Hematopoietic multipotent progenitor cell treated with erythropoietin and hydrocortisone succinate and interleukin-3 and kit ligand, for 8 days (in vitro differentiated cells): Measurements from ENCODE around the gene VTN.
A peak's percentile ranks its signal among the peaks of the same experiment; 100 is the strongest.
"Not testable (repeated sequence)": the region's sequence is repeated elsewhere in the genome, so short reads cannot be mapped to it uniquely, and the experiment has no call there.

ENCODE experiments used
- DNase-seq: peaks from one replicate; pipeline ENCODE4 v3.0.0-alpha.2; 2015

VTN gene

DNA sequence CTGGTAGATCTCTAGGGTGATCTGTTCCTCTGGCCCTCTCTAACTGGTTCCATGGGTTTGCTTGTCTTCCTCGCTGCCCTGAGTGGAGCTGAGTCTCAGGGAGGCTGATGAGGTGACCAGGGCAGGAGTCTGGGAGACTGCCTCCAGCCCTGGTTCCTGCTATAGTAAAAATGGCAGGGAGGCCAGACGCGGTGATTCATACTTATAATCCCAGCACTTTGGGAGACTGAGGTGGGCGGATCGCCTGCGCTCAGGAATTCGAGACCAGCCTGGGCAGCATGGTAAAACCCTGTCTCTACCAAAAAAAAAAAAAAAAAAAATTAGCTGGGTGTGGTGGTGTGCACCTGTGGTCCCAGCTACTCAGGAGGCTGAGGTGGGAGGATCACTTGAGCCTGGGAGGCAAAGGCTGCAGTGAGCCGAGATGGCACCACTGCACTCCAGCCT lies 31.3 kb downstream of the VTN start:
- DNase-seq: not testable (repeated sequence)

DNA sequence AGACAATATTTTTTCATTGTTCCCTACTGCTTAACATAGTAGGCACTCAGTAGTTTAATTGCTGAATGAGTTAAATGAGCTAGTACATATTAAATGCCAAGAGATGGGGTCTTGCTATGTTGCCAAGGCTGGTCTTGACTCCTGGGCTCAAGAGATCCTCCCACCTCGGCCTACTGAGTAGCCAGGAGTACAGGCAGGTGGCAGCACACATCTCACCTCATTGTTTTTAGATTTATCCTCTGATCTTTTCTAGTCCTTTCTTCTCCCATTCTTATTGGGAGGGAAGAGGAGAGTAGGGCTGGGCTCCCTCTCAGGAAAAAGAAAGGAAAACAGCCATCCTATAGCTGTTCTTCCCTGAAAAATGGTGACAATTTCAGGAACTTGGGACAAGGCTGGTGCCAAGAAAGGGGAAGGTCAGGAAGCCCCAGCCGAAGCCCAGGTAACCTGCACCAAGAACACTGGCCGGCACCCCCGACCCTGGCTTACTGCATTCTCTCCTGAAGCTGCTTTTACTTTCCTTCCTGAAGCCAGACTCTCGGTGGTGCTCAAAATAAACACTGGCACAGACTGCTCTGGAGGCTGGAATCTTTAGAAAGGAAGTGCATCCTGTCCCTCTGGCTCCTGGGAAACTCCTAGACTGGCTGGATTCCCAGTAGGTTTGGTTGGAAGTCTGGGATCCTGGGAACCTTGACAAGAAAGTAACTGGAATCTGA lies 31.9 kb downstream of the VTN start:
- no peak for DNase-seq

DNA sequence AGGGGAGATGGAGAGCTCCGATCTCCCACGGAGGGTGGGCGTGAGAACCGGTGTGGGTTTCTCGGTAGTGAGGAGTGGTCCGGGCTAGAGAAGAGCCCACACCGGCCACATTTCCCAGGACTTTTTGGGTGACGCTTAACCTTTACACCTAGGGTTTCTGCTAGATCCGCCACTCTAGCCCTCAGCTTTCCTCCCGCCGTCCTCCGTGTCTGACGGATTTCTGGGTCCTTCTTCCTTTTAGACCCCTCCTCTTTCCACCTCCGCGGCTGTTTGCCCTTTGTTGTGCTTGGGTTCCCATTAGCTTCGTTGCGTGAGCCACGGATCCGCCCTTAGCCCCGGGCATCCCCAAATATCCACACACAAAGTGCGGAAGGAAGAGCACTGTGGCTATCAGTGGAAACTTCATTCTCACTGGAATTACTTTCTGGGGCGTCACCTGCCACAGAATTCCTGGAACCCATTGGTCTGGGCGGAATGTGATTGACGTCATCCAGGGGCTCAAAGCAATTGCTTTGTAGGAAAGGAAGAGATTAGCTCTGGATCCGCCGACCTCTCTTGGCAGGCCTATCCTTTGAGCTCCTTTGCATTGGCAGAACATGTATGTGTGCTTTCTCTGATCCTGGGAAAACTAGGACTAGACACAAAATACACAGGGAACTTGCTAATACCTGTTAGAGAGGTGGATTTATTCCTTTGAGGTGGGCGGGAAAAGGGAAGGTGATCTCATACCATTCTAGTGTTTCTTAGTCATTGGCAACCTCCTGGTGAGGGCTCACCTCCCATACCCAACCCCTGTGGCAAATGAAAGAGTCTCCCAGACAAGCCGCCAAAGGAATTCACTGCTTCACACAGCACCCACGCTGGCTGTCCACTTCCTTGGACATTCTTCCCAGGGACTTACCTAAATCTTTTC lies 33.9 kb downstream of the VTN start:
- peak; percentile 59 for DNase-seq

DNA sequence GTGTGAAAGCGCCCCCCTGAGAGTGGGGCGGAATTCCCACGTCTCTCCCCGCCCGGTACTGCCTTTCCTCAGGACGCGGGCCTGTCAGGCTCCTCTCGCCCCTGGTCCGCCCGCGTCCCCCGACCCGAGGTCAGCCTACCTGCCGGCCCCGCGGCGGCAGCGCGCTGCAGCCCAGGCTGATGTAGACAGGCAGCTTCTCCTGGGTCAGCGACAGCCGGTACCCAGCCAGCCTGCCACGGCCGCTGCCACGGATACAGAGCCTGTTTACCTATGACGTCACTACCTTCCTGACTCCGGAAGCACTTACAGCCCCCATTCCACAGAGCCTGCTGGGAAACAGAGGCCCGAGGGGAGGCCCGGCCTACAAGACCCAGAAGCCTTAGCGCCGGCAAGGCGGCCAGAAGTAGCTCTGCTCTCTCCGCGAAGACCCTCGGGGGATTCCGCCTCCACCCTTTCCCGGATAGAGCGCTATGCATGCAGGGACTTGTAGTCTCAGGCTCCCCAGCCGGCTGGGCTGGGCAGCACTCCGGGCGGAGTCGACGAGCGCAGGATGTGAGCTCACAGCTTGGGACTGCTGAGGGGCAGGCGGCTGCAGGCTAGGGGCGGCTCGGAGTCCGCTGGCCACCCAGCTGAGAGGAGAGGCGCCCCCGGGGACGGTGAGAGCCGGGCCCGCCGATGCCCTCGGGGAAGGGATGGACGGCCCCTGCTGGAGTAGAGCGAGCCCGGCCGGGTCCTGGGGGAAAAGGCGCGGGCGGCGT lies 34.7 kb downstream of the VTN start, which contains the start of the genes IFT20 and TNFAIP1:
Gene IFT20 (minus strand): TSS at position 272 of the 758 bp plus-strand sequence. CDS start 3,487 bp downstream, outside the sequence.
Gene TNFAIP1 (plus strand): TSS at position 561 of the 758 bp plus-strand sequence. CDS start 3,761 bp downstream, outside the sequence.
- DNase-seq: peak; percentile 99

DNA sequence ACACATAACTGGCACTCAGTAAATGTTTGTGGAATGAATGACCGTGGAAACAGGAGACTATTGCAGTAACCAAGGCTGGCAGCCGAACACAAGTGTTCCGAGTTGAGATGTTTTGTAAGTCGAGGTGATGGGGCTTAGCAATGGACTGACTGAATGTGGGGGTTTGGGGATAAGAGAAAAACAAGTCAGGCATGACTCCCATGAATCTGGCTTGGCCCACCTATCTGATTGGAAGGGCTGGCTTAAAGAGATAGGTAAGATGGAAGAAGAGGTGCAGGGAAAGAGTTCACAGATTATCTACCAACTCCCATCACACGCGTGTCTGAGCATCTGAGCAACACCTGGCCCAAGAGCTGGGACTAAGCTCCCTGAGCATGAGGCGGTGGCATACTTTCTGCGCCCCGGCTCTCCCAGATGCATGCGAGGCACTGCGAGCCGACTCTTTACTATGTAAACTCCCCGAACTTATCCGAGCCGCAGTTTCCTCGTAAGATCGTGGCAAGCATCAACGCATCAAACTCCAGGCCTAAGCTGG lies 35.4 kb downstream of the VTN start:
- no peak for DNase-seq

DNA sequence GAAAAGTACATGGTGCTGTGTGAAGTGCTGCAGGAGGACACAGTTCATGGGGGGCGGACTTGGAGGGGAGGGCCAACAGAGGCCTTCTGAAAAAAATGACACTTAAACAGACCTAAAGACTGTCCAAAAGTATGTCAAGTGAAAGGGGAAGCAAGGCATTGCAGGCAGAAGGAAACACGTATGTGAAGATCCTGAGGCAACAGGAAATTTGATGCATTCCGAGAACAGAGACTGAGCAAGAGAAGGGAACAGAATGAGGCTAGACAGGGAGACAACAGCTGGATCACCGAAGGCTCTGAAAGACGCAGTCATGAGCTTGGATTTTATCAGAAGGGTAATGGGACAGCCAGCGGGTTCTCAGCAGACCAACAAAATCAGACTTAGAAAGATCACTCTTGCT lies 35.9 kb downstream of the VTN start:
- DNase-seq: no peak

DNA sequence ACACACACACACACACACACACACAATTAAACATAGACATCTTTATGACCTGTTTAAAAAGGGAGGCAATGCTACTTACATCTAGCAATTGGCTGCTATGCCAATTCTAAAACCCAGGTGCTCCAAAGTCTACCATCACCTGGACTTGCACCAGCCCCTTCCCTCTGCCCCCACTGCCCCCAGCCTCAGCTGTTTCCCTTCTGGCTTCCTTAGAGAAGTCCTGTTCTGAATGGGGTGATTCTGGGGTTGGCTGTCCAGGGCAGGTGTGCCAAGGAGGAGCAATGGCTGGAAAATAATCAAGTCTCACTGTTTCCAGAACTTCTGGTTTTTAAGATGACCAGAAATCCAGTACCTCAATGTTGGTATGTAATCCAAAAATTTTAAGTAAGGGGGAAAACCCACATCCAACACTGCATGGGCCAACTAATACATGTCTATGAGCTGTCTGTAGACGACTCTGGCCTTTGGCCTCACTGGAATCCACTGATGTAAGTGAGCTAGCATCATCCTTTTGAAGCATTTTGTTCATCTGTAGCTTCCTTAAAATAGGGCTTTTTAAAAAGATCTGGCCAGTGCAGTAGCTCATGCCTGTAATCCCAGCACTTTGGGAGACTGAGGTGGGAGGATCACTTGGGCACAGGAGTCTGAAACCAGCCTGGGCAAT lies 36.9 kb downstream of the VTN start:
- DNase-seq: no peak

DNA sequence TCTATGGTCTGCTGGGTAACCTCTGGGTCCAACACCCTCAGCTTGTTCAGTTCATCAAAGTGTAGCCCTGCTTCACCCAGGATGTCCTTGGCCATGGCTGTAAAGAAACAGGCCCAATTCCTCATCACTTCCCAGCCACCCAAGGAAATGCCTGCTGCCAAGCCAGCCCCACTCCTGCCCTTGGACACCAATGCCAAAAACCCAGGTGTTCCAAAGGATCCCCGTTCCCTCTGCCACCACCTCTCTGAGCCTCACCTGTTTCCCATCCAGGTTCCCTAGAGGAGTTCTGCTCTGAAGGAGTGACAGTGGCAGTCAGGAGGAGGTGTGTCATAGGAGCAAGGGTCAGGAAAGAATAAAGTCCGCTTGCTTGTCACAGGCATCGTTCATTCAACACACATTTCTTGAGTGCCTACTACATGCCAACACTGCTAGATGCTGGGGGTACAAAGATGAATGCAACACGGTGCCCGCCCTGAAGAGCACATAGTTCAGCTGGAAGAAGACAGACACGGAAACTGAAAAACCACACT lies 38.2 kb downstream of the VTN start:
- no peak for DNase-seq

DNA sequence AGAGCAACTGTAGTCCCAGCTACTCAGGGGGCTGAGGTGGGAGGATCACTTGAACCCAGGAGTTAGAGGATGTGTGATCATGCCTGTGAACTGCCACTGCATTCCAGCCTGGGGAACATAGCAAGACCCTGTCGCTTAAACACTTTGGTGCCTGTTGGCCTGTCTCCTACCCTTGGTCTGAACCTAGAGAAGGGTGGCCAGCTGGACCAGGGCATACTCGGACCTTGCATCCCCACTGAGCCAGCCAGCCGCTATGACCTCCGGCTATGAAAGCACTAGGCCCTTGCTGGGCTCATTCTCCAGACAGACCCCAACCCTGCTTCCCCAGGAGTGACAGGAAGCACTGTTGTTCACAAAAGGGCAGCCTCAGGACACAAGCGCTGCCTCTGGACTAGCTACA lies 39.4 kb downstream of the VTN start:
- no peak for DNase-seq

DNA sequence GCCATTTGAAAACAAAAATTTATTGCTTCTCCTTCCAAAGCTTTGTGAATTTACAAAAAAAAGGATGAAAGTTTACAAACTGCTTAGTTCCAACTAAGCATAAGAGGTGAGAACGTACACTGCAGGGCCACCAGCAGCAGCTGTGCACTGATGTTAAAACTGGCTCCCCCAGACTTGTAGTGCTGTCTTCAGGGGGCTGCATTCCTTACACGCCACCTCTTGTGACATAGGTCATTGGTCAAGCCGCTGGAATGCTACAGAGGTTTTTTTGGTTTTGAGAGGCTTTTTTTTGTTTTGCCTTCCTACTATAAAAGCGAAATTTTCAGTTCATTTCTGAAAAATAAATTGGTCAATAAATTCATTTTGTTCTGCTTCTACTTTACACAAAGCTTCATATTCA lies 41.8 kb downstream of the VTN start:
- DNase-seq: no peak

DNA sequence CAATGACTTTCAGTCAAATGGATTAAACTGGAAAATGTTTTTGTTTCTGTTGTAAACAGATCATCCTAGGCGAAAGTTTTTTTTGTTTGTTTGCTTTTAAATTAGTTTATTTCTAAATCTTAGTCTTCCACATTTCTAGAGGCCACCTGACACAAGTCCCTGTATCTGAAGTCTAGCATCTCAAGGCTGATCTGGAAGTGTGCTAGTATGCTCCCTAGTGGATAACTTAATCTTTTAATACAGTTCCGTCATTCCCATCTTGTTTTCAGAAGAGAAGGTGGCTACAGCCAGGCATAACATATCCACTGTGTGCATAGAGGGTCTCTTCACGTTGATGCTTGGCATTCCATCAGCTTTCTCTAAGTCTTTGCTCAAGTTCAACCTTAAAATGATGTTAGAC lies 42.4 kb downstream of the VTN start:
- DNase-seq: no peak

DNA sequence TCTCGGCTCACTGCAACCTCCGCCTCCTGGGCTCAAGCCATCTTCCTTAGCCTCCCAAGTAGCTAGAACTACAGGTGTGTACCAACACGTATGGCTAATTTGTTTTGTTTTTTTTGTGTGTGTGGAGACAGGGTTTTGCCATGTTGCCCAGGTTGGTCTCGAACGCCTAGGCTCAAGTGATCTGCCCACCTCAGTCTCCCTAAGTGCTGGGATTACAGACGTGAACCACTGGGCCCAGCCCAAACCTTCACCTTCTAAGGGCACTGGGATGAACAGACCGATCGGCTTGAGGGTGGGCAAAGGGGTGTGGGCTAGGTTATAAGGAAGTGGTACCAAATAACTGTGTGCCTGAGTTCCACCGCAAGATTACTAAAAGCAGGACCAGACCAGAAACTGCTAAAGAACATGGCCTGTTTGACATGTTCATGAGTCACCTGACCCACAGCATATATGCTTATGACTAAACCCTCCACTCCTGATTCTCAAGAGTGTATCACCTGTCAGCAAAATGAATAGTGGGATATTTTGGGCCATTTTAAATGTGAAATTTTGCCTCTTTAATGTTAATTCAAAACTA lies 43.0 kb downstream of the VTN start:
- DNase-seq: no peak

DNA sequence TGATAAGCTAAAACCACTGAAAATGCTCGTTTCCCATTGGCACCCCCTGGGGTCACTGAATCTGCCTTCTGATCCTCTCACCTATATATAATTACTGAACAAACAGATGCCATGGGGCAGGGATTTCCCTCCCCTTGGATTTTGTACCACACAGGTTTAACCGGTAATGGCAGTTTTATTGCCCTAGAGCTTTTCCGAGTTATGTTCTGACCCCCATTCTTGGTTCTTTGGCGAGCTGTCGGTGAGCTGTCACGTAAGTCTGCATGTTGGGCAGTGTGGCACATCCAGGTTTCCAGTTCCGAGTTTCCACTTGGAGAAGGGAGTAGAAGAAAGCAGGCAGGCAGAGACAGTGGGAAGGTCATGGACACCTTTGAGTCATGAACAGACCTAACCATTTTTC lies 44.0 kb downstream of the VTN start:
- DNase-seq: no peak

DNA sequence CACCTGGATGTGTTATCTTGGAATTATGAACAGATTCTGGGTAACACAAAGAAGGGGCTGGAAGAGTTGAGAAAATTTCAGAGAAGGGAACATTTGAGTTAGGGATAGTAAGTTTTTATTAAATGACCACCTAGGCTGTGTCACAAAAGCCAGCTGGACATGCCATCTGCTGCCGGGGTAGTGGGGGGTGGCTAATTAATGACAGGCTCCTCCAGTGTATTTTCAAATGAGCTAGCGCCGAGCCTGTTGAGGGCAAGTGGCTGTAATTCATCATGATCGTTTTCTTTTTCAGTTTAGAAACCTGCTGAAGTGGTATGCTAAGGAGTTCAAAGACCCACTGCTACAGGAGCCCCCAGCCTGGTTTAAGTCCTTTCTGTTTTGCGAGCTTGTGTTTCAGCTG lies 44.9 kb downstream of the VTN start:
- no peak for DNase-seq

DNA sequence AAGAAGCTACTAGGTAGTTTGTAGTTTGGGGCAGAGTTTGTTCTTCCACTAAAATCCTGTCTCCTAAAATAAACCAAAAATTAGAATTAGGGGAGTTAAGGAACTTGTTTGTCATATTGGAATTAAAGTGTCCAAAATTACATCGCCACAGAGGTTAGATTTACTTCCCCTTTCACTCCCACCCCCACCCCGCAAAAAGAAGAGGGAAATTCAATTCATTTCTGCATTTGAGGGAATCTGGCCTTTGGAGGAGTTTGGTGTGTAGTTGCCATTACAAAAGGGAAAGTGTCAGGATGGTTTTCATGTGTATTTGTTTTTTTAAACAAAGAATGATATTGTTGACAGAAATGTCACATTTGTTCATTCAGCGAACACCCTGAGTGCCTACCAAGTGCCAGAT lies 45.3 kb downstream of the VTN start:
- no peak for DNase-seq

DNA sequence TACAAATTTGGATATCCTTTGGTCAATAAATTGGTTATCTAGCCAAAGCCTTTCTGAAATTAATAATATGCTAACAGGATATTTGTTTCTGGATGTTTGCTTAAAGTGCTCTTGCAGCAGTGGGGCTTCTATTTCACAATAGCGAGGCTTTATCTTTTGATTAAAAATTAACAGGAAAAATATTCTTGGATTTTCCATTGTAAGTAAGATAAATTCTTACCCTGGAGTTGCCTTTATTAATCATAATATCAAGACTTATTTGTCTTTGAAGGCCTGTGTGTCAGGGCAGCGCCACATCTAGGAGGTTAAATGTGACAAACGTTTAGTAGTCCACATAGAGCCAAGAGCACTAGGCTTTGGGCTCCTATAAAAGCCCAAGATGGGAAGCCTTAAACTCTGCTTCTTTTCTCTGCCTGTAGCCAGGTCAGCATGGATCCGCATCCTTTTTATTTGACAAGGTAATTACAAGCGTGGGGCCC lies 45.8 kb downstream of the VTN start:
- no peak for DNase-seq

DNA sequence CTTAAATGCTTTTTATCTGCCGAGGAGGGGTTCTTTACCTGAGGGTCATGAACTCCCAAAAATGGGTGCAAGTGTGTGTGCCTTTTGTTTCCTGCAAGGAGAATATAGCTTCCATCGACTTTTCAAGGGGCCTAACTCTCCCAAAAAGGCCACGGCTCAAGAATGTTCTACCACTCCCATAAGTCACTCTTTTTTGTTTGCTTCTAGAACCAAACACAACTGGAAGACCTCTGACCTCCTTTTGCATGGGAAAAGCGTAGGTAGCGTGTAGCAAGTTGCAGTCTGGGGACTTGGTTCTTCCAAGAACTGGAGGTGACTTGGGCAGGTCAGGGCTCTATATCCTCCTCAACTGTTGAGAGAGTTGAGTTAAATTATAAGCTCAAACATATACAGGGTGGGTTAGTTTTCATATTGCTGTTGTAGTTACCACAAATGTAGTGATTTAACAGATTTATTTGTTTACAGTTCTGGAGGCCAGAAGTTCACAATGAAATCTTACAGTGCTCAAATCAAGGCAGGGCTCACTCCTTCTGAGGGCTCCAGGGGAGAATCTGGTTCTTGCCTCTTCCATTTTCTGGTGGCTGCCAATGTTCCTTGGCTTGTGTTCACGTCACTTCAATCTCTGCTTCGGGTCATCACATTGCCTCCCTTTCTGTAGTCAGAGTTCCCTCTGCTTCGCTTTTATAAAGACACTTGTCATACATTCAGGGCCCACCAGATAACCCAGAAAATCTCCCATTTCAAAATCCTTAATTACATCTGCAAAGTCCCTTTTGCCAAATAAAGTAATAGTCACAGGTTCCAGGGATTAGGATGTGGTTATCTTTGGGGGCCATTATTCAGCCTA lies 49.7 kb downstream of the VTN start:
- DNase-seq: no peak

DNA sequence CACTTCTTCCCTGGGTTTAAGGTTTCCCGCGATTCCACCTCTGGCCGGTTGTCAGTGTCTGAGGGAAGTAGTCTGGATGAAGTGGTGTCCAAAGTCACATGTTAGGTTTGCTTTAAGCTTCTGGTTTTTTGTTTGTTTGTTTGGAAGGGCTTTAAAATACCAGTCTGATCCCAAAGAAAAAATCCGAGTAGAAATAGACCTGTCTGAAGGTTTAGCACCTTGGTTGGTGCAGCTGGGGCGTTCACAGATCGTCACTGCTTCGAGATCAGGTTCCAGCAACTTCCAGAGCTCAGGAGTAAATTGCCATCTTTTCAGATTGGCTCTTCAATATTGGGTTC lies 50.5 kb downstream of the VTN start:
- DNase-seq: no peak

DNA sequence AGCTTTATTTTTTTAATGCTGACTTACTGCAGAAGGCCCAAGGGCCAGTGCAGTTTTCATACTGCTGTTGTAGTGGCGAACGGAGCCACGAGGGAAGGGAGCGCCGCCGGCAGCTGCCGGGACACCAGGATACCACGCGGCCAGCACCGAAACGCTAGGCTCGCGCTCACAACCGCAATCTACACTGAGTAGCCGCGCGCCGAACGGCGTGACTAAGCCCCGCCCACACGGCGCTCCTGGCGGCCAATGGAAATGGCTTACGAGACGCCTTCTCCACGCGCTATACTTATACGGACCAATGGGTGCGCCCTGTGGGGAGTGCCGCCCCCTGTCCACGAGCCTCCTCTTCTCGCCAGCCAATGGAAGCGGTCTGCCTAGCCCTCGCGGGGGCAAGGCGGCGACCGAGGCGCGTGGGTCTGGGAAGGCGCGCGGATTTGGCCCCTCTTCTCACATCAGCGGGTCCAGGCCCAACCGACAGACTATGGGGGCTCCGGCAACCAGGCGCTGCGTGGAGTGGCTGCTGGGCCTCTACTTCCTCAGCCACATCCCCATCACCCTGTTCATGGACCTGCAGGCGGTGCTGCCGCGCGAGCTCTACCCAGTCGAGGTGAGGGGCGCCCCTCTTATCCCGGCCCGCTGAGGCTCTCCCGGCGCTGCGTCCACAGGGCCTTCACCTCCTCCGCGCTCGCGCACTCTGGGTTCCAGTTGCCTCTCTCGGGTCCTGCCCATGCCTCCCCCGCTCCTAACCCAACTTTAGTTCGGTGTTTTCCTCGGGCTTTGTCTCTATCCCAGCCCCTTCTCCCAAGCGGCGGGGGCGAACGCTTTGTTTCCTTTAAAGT lies 51.1 kb downstream of the VTN start, which contains the start of gene TMEM97:
Gene TMEM97 (plus strand): TSS at position 442 of the 839 bp plus-strand sequence. CDS start 40 bp downstream, at position 482.
- peak; percentile 98 for DNase-seq
